ENCODE measurements around the gene PODNL1.

PODNL1 gene

GRCh38 chr19:13892870-13893269 lies 45.3 kb downstream of the PODNL1 start:
- DNase-seq (ENCODE audit: low read depth in 2 of 2): no peak

- DNase-seq (ENCODE audit: low read depth in 2 of 2): no peak
Observed at GRCh38 chr19:13890136-13890535, 48.1 kb downstream of the PODNL1 start.

- no peak for DNase-seq (ENCODE audit: low read depth in 2 of 2)
Observed at GRCh38 chr19:13888281-13888680, 49.9 kb downstream of the PODNL1 start.

- no peak for DNase-seq (ENCODE audit: low read depth in 2 of 2)
Observed at GRCh38 chr19:13887517-13887916, 50.7 kb downstream of the PODNL1 start.

GRCh38 chr19:13887018-13887436 lies 51.2 kb downstream of the PODNL1 start:
- no peak for DNase-seq (ENCODE audit: low read depth in 2 of 2)

GRCh38 chr19:13885826-13886365 lies 52.3 kb downstream of the PODNL1 start:
- no peak for DNase-seq (ENCODE audit: low read depth in 2 of 2)

- DNase-seq (ENCODE audit: low read depth in 2 of 2): no peak
Observed at GRCh38 chr19:13884726-13885591, 53.3 kb downstream of the PODNL1 start.

GRCh38 chr19:13883516-13884064 lies 54.6 kb downstream of the PODNL1 start:
- no peak for DNase-seq (ENCODE audit: low read depth in 2 of 2)

GRCh38 chr19:13882836-13883235 lies 55.4 kb downstream of the PODNL1 start:
- DNase-seq (ENCODE audit: low read depth in 2 of 2): no peak

GRCh38 chr19:13882419-13882795 lies 55.8 kb downstream of the PODNL1 start:
- DNase-seq (ENCODE audit: low read depth in 2 of 2): no peak

GRCh38 chr19:13881692-13882418 lies 56.4 kb downstream of the PODNL1 start:
- DNase-seq (ENCODE audit: low read depth in 2 of 2): peak in 1 of 2 donors; percentile 32

- no peak for DNase-seq (ENCODE audit: low read depth in 2 of 2)
Observed at GRCh38 chr19:13881251-13881691, 56.9 kb downstream of the PODNL1 start.

Measured in activated CD8-positive, alpha-beta memory T cell treated with anti-CD3 and anti-CD28 coated beads for 4 hours (primary cell).